GM18508 (cell line): ENCODE data around the gene LBHD1.
"Not testable (repeated sequence)": the region's sequence is repeated elsewhere in the genome, so short reads cannot be mapped to it uniquely, and the experiment has no call there.

Experiments used
- ATAC-seq: cut with Tn5 transposase; IDR thresholded peaks from one replicate; pipeline ENCODE4 v1.9.1; 2021; ENCODE audit warnings: moderate number of reproducible peaks; ENCODE audit not compliant: insufficient read depth, unreplicated experiment

Gene LBHD1

GRCh38 chr11:62694455-62695167 lies 22.5 kb upstream of the LBHD1 start:
- ATAC-seq, result no peak

GRCh38 chr11:62693624-62694023 lies 21.6 kb upstream of the LBHD1 start:
- ATAC-seq, result not testable (repeated sequence)

- no peak for ATAC-seq
Observed at GRCh38 chr11:62689421-62690183, 17.5 kb upstream of the LBHD1 start, which contains the start of gene LRRN4CL. Gene LRRN4CL (minus strand): TSS chr11:62689530. CDS start chr11:62688508, 1,022 bp downstream.

- ATAC-seq, result no peak
Observed at GRCh38 chr11:62688491-62688890, 16.4 kb upstream of the LBHD1 start.

GRCh38 chr11:62687508-62688396 lies 15.7 kb upstream of the LBHD1 start:
- ATAC-seq, result no peak

GRCh38 chr11:62682518-62682917 lies 10.5 kb upstream of the LBHD1 start:
- ATAC-seq, result no peak

- ATAC-seq, result no peak
Observed at GRCh38 chr11:62680825-62681240, 8.8 kb upstream of the LBHD1 start.

GRCh38 chr11:62678770-62679696 lies 7.0 kb upstream of the LBHD1 start, which contains the start of gene UBXN1:
Gene UBXN1 (minus strand): TSS chr11:62679073. CDS start chr11:62678923, 150 bp downstream.
- no peak for ATAC-seq

GRCh38 chr11:62678433-62678769 lies 6.3 kb upstream of the LBHD1 start:
- ATAC-seq, result no peak

GRCh38 chr11:62677714-62678113 lies 5.6 kb upstream of the LBHD1 start:
- no peak for ATAC-seq

GRCh38 chr11:62677156-62677555 lies 5.1 kb upstream of the LBHD1 start:
- no peak for ATAC-seq

- no peak for ATAC-seq
Observed at GRCh38 chr11:62676698-62677097, 4.6 kb upstream of the LBHD1 start.

GRCh38 chr11:62675415-62675814 lies 3.3 kb upstream of the LBHD1 start:
- ATAC-seq, result not testable (repeated sequence)

GRCh38 chr11:62673196-62673525 lies 1.1 kb upstream of the LBHD1 start:
- ATAC-seq, result no peak

- ATAC-seq, result no peak
Observed at GRCh38 chr11:62671236-62671607, 845 bp downstream of the LBHD1 start.

GRCh38 chr11:62669420-62670161 lies 2.5 kb downstream of the LBHD1 start:
- no peak for ATAC-seq

GRCh38 chr11:62667460-62667859 lies 4.6 kb downstream of the LBHD1 start:
- no peak for ATAC-seq

- no peak for ATAC-seq
Observed at GRCh38 chr11:62666259-62666926, 5.7 kb downstream of the LBHD1 start.
